ENCODE measurements around the gene ARID5B.

- TF ChIP-seq GATA3 (IDR thresholded peaks at IDR 0.05; ENCODE audit: low read depth, low read length) (no peak), GATA2 (IDR thresholded peaks at IDR 0.05; ENCODE audit: low read depth, low read length) (no peak)
These were observed 194.9 kb downstream of the ARID5B start for GRCh38 chr10:62096256-62096933.
